Aorta (tissue), 5 donors: ENCODE data around the gene CD80. TPM values are rescaled to one million over a fixed set of nuclear protein-coding genes. Genes with fewer than 3 reads are reported as not detected.

Experiments
- ATAC-seq: fragments of 200-7000 bp; cut with Tn5 transposase; one replicate; pipeline ENCODE4 v1.9.1; 2022; ENCODE audit warnings: moderate library complexity; ENCODE audit not compliant: low FRiP score
- DNase-seq, 2 donors: peaks; one replicate each; pipeline ENCODE4 v3.0.0-alpha.2; 2020
- H3K27ac ChIP-seq, 2 donors: one replicate each; pipeline ENCODE4 v1.5.1; 2013; ENCODE audit warnings: low read length in 2 of 2, mild to moderate bottlenecking in 2 of 2, moderate library complexity in 2 of 2, control low read depth in 1 of 2, inconsistent platforms in 1 of 2, low read depth in 1 of 2
- H3K27me3 ChIP-seq, 2 donors: one replicate each; pipeline ENCODE4 v1.6.1; 2013; ENCODE audit warnings: control low read depth in 1 of 2, low read length in 1 of 2, mild to moderate bottlenecking in 1 of 2, moderate library complexity in 1 of 2; ENCODE audit not compliant: insufficient read depth in 2 of 2, control insufficient read depth in 1 of 2
- H3K36me3 ChIP-seq, 2 donors: one replicate each; pipeline ENCODE4 v1.6.1; 2013; ENCODE audit warnings: control low read depth in 1 of 2, low read length in 1 of 2, mild to moderate bottlenecking in 1 of 2; ENCODE audit not compliant: insufficient read depth in 2 of 2, control insufficient read depth in 1 of 2
- H3K4me1 ChIP-seq, 2 donors: one replicate each; pipeline ENCODE4 v1.6.1; 2013; ENCODE audit warnings: low read length in 2 of 2, control low read depth in 1 of 2, mild to moderate bottlenecking in 1 of 2, moderate library complexity in 1 of 2; ENCODE audit not compliant: insufficient read depth in 2 of 2, control insufficient read depth in 1 of 2
- H3K4me3 ChIP-seq, 2 donors: one replicate each; pipeline ENCODE4 v1.5.1; 2013; ENCODE audit warnings: low read length in 2 of 2, control low read depth in 1 of 2, mild to moderate bottlenecking in 1 of 2
- H3K9me3 ChIP-seq: one replicate; pipeline ENCODE4 v1.6.1; 2013; ENCODE audit warnings: mild to moderate bottlenecking, low read length; ENCODE audit not compliant: control insufficient read depth
- WGBS, 2 donors: extraction: QIAGEN DNeasy Blood & Tissue Kit; methylation state at CpG; one replicate each; pipeline ENCODE4 v1.1.7; 2013; 5-methylcytosine and 5-hydroxymethylcytosine counted together
- intact Hi-C, 2 donors: fragments of 100-400 bp; cut with DNase I; formaldehyde crosslinking; loops; one replicate each; pipeline versions ENCODE4 v1.14.2 to v1.15.0; 2022
- long read RNA-seq, 2 donors: library from polyadenylated mRNA; unstranded; transcript quantifications; one replicate each; pipeline ENCODE4 v2.0.0, GENCODE V29; 2020 to 2021
- polyA plus RNA-seq, 2 donors: library from polyadenylated mRNA; stranded (reverse); fragments of 200-250 nt; gene quantifications; one replicate each; pipeline ENCODE4 v1.2.3, GENCODE V29; 2013
- total RNA-seq, 2 donors: library from RNA; stranded (reverse); fragmentation: NEBNext Ultra II Directional; extraction: Animal tissue kit (Norgen Biotek cat#: 25700); gene quantifications; one replicate each; pipeline ENCODE4 v1.2.1, GENCODE V29; 2021
- donor health status: healthy with polysubstance abuse.
- donor health status: Bipolar disorder and iron deficiency.
- donor health status: DM: no; HTN: no; CAD: no.
- donor health status: DM: no; HTN: no; CAD: no.
- donor health status: DM: yes; HTN: yes; CAD: no.

The CD80 gene, protein sequence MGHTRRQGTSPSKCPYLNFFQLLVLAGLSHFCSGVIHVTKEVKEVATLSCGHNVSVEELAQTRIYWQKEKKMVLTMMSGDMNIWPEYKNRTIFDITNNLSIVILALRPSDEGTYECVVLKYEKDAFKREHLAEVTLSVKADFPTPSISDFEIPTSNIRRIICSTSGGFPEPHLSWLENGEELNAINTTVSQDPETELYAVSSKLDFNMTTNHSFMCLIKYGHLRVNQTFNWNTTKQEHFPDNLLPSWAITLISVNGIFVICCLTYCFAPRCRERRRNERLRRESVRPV
- total RNA-seq (1 to 10 TPM; 1.8 to 2.3 TPM), polyA plus RNA-seq (under 1 TPM in 1 of 2 donors, not detected in 1; 0.38 TPM)
- long read RNA-seq, donor 1, partial matches to known transcripts: 0 of 1 reads
- long read RNA-seq, donor 1, other reads (novel, unspliced or antisense): 1 of 1 reads
- long read RNA-seq, donor 2: 0 reads

DNA sequence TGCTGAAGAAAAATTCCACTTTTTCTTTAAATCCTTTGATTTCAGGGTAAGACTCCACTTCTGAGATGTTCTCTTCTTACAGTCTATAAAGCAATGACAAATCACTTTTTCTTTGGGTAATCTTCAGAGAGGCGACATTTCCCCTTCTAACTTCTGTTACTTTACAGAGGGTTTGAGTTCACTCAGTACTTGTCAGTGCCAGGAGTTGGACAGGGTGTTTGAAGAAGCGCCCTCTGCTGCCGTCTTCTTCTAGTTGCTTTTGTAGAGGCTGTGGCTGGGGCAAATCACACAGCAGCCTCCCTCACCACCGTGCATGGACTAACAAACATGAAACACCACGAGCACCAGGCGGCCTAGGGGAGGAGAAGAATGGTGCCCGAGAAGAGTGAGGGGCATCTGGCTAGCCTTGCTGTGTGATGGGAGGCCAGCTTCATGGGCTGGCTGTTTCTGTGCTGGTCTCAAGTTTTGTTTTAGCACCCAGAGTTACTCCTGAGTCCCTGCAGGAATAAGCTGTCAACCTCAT, at the start of gene CD80:
Gene CD80, minus strand, starts transcription at position 174 of the 523 bp plus-strand sequence. CDS start 1,886 bp downstream, outside the sequence.
- Histone ChIP-seq H3K4me1 (no peaks in the 10 kb centered on the region), H3K36me3 (no peaks in the 10 kb centered on the region), H3K27me3 (no peaks in the 10 kb centered on the region), H3K4me3 (no peak within 1 kb of the TSS), H3K9me3 (no peaks in the 10 kb centered on the region), H3K27ac (no peak within 1 kb of the TSS)
- WGBS, 2 donors: 24 to 31% methylated on average over 7 of the region's 7 CpGs
- no peak for ATAC-seq
- intact Hi-C loops: no loop called here
- peak in 1 of 2 donors; percentile 78 for DNase-seq

DNA sequence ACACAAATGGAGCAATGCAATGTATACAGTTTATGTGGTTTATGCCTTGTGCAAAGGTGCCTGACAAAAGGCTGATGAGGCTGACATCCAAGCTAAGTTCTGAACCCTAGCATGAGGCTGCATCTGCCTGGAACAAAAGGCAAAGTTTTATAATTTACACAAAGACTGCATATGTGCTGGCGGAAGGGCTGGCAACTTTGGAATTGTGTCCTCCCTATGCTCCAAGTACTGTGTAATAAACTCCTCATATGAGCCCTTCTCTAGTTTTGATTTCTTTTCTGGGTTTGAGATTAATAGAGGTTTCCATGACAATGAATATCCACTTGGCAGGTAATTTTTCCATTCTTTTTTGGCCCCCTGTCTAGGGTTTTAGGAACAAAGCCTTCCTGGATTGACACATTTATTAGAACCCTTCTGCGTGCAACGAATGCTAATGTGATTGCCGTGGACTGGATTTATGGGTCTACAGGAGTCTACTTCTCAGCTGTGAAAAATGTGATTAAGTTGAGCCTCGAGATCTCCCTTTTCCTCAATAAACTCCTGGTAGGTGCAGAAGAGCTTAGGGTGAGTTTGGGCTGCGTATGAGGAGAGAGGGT, 49.1 kb upstream of the CD80 start:
- ATAC-seq (no peak), DNase-seq (no peak)
- no peak overlapping the region for H3K27ac ChIP-seq
- H3K36me3 ChIP-seq: no peaks in the 10 kb centered on the region
- intact Hi-C loops: no loop called here
- no peaks in the 10 kb centered on the region for H3K9me3 ChIP-seq
- no peak overlapping the region for H3K4me3 ChIP-seq
- H3K27me3 ChIP-seq: no peaks in the 10 kb centered on the region
- 82 to 91% methylated on average over 6 of the region's 6 CpGs for WGBS, 2 donors
- H3K4me1 ChIP-seq: no peaks in the 10 kb centered on the region

DNA sequence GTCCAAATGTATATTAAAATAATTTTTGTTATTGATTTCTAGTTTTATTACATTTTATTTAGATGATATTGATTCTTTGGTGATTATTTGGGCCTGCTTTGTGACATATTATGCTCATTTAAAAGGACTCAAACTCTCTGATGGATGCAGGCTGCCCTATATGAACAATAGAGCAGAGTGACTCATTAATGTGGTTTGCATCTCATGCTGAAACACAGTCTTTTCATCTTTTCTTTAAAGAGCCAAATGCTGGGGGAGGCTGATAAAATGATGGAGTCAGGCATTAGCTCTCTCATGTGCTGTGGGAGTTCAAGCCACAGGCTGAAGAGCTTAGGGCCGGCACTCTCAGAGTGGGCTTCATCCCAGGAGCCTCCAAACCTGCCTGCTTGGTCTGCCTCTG, 45.5 kb upstream of the CD80 start:
- H3K27ac ChIP-seq: no peak overlapping the region
- no peak overlapping the region for H3K4me3 ChIP-seq
- ATAC-seq (no peak), DNase-seq (no peak)
- 91 to 100% methylated on average over 1 of the region's 1 CpG for WGBS, 2 donors
- intact Hi-C loops: no loop called here
- H3K9me3 ChIP-seq: no peaks in the 10 kb centered on the region
- no peaks in the 10 kb centered on the region for H3K27me3 ChIP-seq
- H3K4me1 ChIP-seq: no peaks in the 10 kb centered on the region
- H3K36me3 ChIP-seq: no peaks in the 10 kb centered on the region

DNA sequence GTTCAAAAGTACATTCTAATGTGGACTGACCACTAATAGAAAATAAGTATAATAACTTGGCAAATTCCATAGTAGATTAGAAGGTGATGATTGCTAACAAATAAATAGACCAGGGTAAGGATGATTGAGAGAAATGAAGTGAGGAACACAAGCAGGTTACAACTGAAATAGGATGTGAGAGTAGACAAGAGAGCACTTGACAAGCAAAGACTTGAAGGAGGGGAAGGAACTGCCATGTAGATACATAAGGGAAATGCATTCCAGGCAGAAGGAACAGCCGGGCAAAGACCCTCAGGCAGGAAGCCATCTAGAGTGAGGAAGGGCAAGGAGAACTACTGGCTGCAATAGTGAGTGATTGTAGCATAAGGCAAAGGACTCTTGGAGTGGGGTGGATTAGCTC, 43.3 kb upstream of the CD80 start:
- Histone ChIP-seq H3K9me3 (no peaks in the 10 kb centered on the region), H3K27ac (no peak overlapping the region), H3K4me1 (no peaks in the 10 kb centered on the region), H3K27me3 (no peaks in the 10 kb centered on the region), H3K36me3 (no peaks in the 10 kb centered on the region), H3K4me3 (no peak overlapping the region)
- intact Hi-C loops: no loop called here
- no peak for ATAC-seq
- no peak for DNase-seq
- 27 to 34% methylated on average over 1 of the region's 1 CpG for WGBS, 2 donors

DNA sequence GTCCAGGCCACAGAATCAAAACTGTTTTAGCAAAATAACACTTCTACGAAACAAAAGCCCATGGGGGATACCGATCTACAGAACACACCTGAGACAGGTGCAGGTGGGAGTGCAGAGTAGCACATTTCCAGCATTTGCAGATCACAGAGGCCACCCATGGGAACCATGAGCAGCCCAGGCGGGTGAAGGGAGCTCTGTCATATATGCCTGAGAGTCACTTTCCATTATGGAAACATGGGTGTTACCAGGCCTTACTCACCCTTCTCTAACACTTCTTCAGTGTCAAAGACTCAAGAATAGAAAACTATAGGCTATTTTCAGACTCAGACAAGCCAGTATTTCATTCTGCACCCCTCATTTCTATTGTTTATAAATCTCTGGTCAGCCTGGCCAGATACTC, 41.7 kb upstream of the CD80 start:
- H3K4me1 ChIP-seq: no peaks in the 10 kb centered on the region
- no peak for DNase-seq
- no peaks in the 10 kb centered on the region for H3K9me3 ChIP-seq
- WGBS, 2 donors: 92 to 93% methylated on average over 3 of the region's 3 CpGs
- H3K27ac ChIP-seq: no peak overlapping the region
- no peaks in the 10 kb centered on the region for H3K36me3 ChIP-seq
- H3K27me3 ChIP-seq: no peaks in the 10 kb centered on the region
- ATAC-seq: no peak
- H3K4me3 ChIP-seq: no peak overlapping the region
- intact Hi-C loops: no loop called here

DNA sequence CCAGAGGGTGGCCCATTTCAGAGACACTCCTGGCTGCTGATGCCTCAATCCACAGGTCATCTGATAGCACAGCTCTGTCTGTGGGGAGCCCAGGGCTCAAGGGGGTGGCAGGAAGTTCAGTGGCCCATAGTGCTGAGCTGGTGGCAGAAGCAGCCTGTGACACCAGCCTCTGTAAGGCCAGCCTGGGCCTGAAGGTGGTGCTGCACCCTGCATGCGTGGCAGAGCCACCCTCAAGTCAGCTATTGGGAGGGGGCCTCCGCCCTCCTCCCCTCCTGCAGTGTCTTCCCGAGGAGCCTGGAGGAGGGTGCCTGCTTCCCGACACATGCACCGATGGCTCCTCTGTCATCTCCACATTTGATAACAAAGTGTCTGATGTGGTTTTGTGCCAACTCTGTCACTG, 41.3 kb upstream of the CD80 start:
- H3K36me3 ChIP-seq: no peaks in the 10 kb centered on the region
- H3K4me1 ChIP-seq: no peaks in the 10 kb centered on the region
- WGBS, 2 donors: 74 to 77% methylated on average over 5 of the region's 5 CpGs
- intact Hi-C loops: no loop called here
- DNase-seq (peak in 1 of 2 donors; percentile 53), ATAC-seq (no peak)
- H3K4me3 ChIP-seq: no peak overlapping the region
- H3K9me3 ChIP-seq: no peaks in the 10 kb centered on the region
- no peaks in the 10 kb centered on the region for H3K27me3 ChIP-seq
- H3K27ac ChIP-seq: no peak overlapping the region

DNA sequence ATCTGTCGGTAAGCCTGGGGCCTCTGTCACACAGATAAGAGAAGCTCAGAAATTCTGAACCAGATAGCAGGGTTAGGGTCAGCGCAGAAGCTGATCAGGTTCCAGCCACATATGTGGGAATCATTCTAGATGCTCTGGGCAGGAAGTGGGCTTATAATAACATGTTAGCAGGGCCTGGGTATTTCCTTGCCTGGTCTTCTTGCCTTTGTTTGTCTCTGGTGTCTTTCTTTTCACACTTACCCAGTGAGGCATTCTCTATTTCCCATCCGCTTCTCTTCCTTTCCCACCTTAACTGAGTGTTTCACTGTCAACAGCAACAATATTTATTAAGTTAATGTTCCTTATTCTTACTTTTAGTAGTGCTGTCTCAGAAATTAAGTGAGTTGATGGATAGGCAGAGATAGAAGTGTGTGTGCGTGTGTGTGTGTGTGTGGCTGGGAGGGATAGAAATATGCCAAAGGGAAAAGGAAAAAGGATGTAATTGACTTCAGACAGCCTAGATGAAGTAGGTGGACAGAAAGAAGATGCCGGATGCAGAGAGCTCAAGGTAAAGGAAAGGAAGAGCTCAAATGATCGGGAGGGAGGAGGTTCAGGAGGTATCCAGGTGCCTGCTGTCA, 40.3 kb upstream of the CD80 start:
- no peaks in the 10 kb centered on the region for H3K27me3 ChIP-seq
- H3K4me1 ChIP-seq: no peaks in the 10 kb centered on the region
- no peak overlapping the region for H3K27ac ChIP-seq
- intact Hi-C loops: no loop called here
- no peak overlapping the region for H3K4me3 ChIP-seq
- 95% methylated on average over 6 of the region's 6 CpGs for WGBS, 2 donors
- no peak for DNase-seq
- ATAC-seq: no peak
- H3K36me3 ChIP-seq: no peaks in the 10 kb centered on the region
- no peaks in the 10 kb centered on the region for H3K9me3 ChIP-seq

DNA sequence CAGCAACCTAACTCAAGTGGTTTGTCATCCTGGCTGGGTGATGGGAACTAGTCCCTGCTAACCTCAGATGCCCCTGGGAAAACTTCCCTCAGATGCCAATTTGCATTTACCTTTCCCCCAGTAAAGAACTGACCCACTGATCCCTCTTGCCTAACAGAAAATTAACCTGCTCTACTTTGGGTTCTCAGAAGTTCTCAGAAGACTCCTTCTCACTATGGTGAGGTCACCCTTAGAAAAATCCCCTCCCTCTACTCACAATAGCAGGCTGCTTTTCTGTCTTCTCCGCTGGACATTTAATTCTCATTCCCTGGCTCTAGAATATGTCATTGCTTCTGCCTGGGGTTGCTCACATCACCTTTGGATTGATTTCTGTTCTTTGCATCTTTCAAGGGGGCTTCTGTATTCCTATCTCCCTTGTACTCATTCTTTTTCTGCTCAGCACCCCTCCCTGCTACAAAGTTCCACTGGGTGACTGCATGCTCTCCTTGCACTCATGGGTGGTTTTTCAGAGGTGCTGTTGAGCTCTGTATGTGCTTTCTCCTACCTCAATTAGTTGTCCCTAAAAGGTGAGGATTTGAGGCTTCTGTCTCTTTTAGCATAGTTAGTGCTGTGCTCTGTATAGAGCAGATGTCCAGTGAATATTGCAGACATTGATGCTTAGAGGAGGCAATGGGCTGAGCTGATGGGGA, 39.1 kb upstream of the CD80 start:
- WGBS, 2 donors: 98 to 100% methylated on average over 1 of the region's 1 CpG
- no peak for ATAC-seq
- H3K4me1 ChIP-seq: no peaks in the 10 kb centered on the region

More for the DNA sequence above, 39.1 kb upstream of the CD80 start:
- Histone ChIP-seq H3K4me3 (no peak overlapping the region), H3K27ac (no peak overlapping the region), H3K27me3 (no peaks in the 10 kb centered on the region), H3K9me3 (no peaks in the 10 kb centered on the region), H3K36me3 (no peaks in the 10 kb centered on the region)
- intact Hi-C loops: no loop called here
- no peak for DNase-seq
